Stromal cell of bone marrow (primary cell): ENCODE results near the gene PRICKLE2.
"Not testable (repeated sequence)": the region's sequence is repeated elsewhere in the genome, so short reads cannot be mapped to it uniquely, and the experiment has no call there.

ENCODE experiments used
- DNase-seq: peaks from one replicate; pipeline ENCODE4 v3.0.0-alpha.2; 2012; ENCODE audit warnings: low read depth

Gene PRICKLE2

GRCh38 chr3:64098670-64099069 lies 126.6 kb downstream of the PRICKLE2 start:
- DNase-seq: no peak

- no peak for DNase-seq
These were observed 127.3 kb downstream of the PRICKLE2 start for GRCh38 chr3:64097920-64098319.

- DNase-seq: no peak
These were observed 129.5 kb downstream of the PRICKLE2 start for GRCh38 chr3:64095802-64096201.

GRCh38 chr3:64094713-64095079 lies 130.6 kb downstream of the PRICKLE2 start:
- no peak for DNase-seq

GRCh38 chr3:64093825-64094712 lies 131.2 kb downstream of the PRICKLE2 start:
- no peak for DNase-seq

GRCh38 chr3:64093211-64093610 lies 132.1 kb downstream of the PRICKLE2 start:
- DNase-seq: no peak

- DNase-seq: no peak
These were observed 133.8 kb downstream of the PRICKLE2 start for GRCh38 chr3:64091501-64091900.

- not testable (repeated sequence) for DNase-seq
These were observed 135.9 kb downstream of the PRICKLE2 start for GRCh38 chr3:64089386-64089785.

GRCh38 chr3:64088408-64089205 lies 136.7 kb downstream of the PRICKLE2 start:
- no peak for DNase-seq

GRCh38 chr3:64086479-64087252 lies 138.6 kb downstream of the PRICKLE2 start:
- DNase-seq: no peak

GRCh38 chr3:64084640-64085039 lies 140.6 kb downstream of the PRICKLE2 start:
- no peak for DNase-seq

GRCh38 chr3:64083575-64083974 lies 141.7 kb downstream of the PRICKLE2 start:
- DNase-seq: no peak

- DNase-seq: no peak
These were observed 142.2 kb downstream of the PRICKLE2 start for GRCh38 chr3:64082961-64083541.

GRCh38 chr3:64082411-64082810 lies 142.9 kb downstream of the PRICKLE2 start:
- DNase-seq: no peak

GRCh38 chr3:64081235-64081630 lies 144.0 kb downstream of the PRICKLE2 start:
- no peak for DNase-seq

- no peak for DNase-seq
These were observed 144.5 kb downstream of the PRICKLE2 start for GRCh38 chr3:64080616-64081234.

- no peak for DNase-seq
These were observed 145.7 kb downstream of the PRICKLE2 start for GRCh38 chr3:64079369-64080150.

GRCh38 chr3:64078966-64079365 lies 146.3 kb downstream of the PRICKLE2 start:
- DNase-seq: no peak

- DNase-seq: no peak
These were observed 150.2 kb downstream of the PRICKLE2 start for GRCh38 chr3:64074895-64075679.

GRCh38 chr3:64074060-64074459 lies 151.2 kb downstream of the PRICKLE2 start:
- DNase-seq: no peak
